GM21619 (cell line): ENCODE data around the gene LHB.
"Not testable (repeated sequence)": the region's sequence is repeated elsewhere in the genome, so short reads cannot be mapped to it uniquely, and the experiment has no call there.

ENCODE experiments used
- ATAC-seq: cut with Tn5 transposase; IDR thresholded peaks from one replicate; pipeline ENCODE4 v1.9.1; 2021; ENCODE audit not compliant: unreplicated experiment

LHB gene

GRCh38 chr19:49038557-49039276, 21.8 kb upstream of the LHB start:
- ATAC-seq, result not testable (repeated sequence)

GRCh38 chr19:49038111-49038510, 21.2 kb upstream of the LHB start:
- not testable (repeated sequence) for ATAC-seq

- not testable (repeated sequence) for ATAC-seq
These were observed 19.9 kb upstream of the LHB start, which contains the start of gene CGB1 for GRCh38 chr19:49036815-49037214. Gene CGB1, minus strand, starts transcription at chr19:49036895. Its CDS starts 184 bp downstream, at chr19:49036711.

- ATAC-seq, result not testable (repeated sequence)
These were observed 14.9 kb upstream of the LHB start, which contains the start of gene CGB2 for GRCh38 chr19:49031642-49032301. Gene CGB2, plus strand, starts transcription at chr19:49031890. Its CDS starts 206 bp downstream, at chr19:49032096.

- ATAC-seq, result not testable (repeated sequence)
These were observed 13.4 kb upstream of the LHB start for GRCh38 chr19:49030323-49030722.

GRCh38 chr19:49029749-49030148, 12.9 kb upstream of the LHB start:
- not testable (repeated sequence) for ATAC-seq

- ATAC-seq, result not testable (repeated sequence)
These were observed 11.8 kb upstream of the LHB start for GRCh38 chr19:49028686-49029085.

- not testable (repeated sequence) for ATAC-seq
These were observed 8.7 kb upstream of the LHB start for GRCh38 chr19:49025599-49025998.

GRCh38 chr19:49025088-49025487, 8.2 kb upstream of the LHB start:
- not testable (repeated sequence) for ATAC-seq

GRCh38 chr19:49024233-49024632, 7.3 kb upstream of the LHB start, which contains the start of gene CGB3:
Gene CGB3, minus strand, starts transcription at chr19:49024333. Its CDS starts 362 bp downstream, at chr19:49023971.
- ATAC-seq, result not testable (repeated sequence)

- ATAC-seq, result no peak
These were observed 5.2 kb upstream of the LHB start for GRCh38 chr19:49022116-49022515.

- no peak for ATAC-seq
These were observed 4.3 kb upstream of the LHB start for GRCh38 chr19:49020931-49021895.

- no peak for ATAC-seq
These were observed 3.5 kb upstream of the LHB start for GRCh38 chr19:49020342-49020741.

- no peak for ATAC-seq
These were observed 2.5 kb upstream of the LHB start for GRCh38 chr19:49019242-49019932.

- not testable (repeated sequence) for ATAC-seq
These were observed 1.7 kb upstream of the LHB start for GRCh38 chr19:49018388-49019241.

GRCh38 chr19:49017666-49018351, 918 bp upstream of the LHB start:
- no peak for ATAC-seq

GRCh38 chr19:49016067-49016839, 638 bp downstream of the LHB start:
- ATAC-seq, result no peak

GRCh38 chr19:49014870-49015255, 2.0 kb downstream of the LHB start:
- no peak for ATAC-seq
